ENCODE measurements around the gene OTOG.

- TF ChIP-seq CTCF (IDR thresholded peaks at IDR 0.05) (no peak), POLR2A (IDR thresholded peaks at IDR 0.05) (no peak)
Measured at GRCh38 chr11:17546240-17546639, 819 bp upstream of the OTOG start.

Data from Peyer's patch (tissue), 4 donors.